Non-pigmented ciliary epithelial cell (primary cell): ENCODE measurements around the gene CTNND2.

ENCODE experiments used
- DNase-seq: peaks from one replicate; pipeline ENCODE4 v3.0.0-alpha.2; 2010; ENCODE audit warnings: low read depth

Gene CTNND2

DNA sequence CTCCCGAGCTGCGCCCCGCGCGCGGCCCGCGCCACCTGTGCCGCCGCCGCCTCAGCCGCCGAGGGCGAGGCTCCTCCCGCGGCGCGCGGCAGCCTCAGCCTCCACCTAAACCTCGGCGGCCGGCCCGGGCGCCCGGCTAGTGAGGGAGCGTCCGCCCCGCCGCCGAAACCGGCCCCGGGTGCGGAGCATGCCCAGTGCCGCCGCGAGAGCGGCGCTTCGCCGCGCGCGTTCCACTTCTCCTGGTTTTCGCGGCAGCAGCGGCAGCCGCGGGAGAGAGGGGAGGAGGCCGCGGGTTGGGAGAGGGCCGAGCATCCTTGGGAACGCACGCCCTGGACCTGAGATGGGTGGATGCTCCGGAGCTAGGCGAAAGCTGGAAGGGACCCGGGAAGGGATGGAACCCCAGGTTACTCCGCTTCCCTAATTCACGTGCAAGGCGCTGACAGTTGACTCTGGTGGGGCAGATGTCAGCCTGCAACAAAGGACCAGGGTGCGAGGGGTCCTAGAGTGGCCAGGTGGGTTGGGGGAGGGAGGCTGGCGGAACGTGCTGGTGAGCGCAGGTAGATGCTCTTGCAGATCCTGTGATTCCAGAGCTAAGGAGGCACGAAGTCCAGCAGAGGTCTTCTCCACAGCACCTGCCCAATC lies at the start of gene CTNND2:
Gene CTNND2 (minus strand): TSS at position 182 of the 642 bp plus-strand sequence. CDS start 593 bp downstream, outside the sequence.
- DNase-seq = no peak

DNA sequence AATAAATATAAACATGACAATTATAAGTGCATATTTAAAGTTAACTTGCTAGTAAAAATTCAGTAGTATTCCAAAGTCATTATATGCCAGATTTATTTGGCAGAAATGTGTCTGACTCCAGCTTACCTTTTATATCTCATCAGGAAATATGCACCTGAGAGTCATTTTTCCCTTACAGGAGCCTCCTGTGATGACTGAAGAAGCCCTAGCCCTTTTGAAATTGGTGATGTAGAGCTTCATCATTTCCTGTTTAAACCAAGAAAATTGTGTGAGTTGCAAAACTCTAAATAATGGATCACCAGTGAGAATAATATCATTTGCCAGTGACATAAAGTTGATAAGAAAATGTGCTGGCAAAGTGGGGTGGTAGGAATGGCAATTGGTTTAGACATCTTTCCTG lies 42.1 kb upstream of the CTNND2 start:
- no peak for DNase-seq

GRCh38 chr5:11941566-11941965 lies 37.3 kb upstream of the CTNND2 start:
- no peak for DNase-seq

DNA sequence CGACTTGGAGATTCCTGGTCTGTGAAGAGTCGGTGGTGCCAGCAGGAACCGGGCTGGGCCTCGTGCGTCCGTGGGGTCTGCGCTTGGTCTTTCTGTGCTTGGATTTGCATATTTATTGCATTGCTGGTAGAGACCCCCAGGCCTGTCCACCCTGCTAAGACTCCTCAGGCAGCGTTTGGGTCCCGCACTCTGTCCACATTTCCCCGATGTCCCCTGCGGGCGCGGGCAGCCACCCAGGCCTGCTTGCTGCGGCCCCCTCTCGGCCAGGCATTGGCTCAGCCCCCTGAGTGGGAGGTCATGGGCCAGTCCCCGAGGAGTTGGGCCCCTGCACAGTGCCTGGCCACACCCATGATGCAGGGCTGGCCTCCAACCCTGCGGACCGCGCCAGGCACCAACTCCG lies 27.4 kb upstream of the CTNND2 start:
- no peak for DNase-seq

DNA sequence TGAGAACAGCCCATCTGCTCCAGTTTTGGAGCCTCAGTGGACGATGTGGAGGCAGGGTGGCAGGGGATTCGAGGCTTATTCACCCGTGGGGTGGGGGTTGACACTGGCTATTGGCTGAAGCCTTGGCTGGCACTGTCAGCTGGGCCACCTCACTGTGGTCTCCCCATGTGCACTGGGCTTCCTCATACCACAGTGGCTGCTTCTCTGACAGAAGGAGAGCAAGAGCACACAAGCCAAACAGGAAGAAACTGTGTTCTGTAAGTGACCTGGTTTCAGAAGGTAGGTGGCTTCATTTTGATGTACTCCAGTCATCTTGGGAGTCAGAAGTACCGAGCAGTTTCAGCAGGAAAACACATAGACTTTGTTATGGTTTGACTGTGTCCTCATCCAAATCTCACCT lies 24.7 kb upstream of the CTNND2 start:
- no peak for DNase-seq

DNA sequence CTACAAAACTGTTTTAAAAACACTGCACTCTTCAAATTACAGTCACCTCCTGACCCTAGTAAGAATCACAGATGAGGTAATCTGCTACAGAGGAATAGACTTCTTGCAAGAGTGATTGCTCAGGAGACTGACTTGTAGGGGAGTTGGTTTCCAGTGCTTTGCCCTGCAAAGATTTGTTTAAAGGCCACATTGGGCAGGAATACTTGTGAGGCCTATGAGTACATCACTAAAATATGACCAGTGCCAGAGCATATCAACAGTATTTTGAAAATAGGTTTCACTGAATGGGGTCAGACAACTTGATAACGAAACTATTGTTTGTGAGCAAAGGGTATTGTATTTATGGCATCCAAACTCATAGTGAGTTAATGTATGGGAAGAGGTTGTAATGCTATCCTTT lies 21.5 kb upstream of the CTNND2 start:
- no peak for DNase-seq

- no peak for DNase-seq
These were observed 18.1 kb upstream of the CTNND2 start for GRCh38 chr5:11922394-11922793.

DNA sequence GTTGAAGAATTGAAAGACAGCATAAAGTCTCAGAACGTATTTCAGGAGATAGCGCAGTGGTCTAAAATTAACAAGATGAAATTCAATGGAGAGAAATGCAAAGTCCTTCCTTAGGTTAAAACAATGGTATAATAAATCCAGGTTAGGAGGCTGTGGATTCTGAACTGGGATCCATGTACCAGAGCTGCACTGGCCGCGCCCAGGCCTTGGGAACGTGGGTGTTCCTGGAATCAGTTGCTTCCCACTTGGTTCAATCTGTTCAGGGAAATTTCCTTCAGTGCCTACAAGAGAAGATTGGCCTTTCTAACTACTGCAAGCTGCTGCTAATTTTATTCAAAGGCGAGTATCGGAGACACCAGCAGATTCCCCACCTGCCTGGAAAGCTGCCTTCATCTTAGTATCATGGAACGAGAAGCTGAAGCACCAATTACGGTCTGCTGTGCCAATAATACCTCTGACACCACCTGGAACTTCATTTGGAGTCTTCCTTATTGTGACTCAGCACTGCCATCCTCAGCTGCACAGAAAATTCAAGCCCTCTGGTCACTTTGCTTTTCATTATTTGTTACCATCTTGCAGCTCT lies 14.3 kb upstream of the CTNND2 start:
- no peak for DNase-seq

DNA sequence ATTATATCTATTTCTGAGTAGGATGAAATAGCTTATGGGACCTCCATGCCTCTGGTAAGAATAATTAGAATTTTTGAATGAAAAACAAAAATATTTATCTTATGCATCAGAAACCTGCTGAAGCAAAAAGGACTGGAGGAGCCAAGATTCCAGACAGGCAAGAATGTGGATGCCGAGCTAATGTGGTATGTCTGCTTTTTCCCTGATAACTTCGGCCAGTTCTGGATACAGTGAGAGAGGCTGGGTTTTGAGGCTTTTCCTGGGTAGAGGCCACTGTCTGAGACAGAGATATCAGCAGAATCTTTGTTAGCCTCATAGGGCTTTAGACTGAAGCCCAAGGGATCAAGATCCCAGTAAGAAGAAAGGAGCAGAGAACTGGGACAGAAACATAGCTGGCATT lies 5.2 kb upstream of the CTNND2 start:
- no peak for DNase-seq

DNA sequence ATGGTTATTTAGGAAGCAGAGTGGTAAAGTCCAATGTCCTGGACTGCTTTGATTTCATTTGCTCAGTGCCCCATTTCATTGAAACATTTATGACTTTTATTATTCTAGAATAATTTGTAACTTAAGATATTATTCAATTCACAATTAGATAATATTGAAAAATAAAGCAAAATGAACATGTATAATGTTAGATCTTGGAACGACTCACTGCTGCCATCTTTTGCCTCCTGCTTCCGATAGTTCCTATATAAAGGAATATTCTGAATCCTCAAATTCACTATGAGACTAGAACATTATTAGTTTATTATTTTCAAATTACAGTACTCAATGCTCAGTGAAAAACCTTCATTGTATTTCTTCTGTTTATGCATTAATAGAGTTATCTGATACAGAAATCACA lies 2.3 kb upstream of the CTNND2 start:
- no peak for DNase-seq

DNA sequence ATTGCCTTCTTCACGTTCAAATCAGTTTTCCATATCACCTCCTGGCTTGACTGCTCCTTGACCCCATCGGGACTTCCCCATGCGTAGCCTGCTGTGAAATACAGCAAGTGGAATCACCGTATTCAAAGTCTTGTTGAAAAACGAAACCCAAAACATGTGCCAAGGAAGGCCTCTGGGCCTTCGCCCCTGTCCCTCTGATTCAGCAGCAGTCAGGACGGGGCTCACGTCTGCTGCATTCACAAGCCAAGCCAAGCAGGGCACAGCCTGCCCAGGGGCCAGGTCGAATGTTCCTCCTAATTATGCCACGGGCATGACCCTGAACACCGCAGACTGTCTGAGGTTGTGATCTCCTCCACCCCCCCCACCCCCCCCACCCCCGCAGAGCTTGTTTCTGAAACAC lies 960 bp upstream of the CTNND2 start:
- DNase-seq = no peak

DNA sequence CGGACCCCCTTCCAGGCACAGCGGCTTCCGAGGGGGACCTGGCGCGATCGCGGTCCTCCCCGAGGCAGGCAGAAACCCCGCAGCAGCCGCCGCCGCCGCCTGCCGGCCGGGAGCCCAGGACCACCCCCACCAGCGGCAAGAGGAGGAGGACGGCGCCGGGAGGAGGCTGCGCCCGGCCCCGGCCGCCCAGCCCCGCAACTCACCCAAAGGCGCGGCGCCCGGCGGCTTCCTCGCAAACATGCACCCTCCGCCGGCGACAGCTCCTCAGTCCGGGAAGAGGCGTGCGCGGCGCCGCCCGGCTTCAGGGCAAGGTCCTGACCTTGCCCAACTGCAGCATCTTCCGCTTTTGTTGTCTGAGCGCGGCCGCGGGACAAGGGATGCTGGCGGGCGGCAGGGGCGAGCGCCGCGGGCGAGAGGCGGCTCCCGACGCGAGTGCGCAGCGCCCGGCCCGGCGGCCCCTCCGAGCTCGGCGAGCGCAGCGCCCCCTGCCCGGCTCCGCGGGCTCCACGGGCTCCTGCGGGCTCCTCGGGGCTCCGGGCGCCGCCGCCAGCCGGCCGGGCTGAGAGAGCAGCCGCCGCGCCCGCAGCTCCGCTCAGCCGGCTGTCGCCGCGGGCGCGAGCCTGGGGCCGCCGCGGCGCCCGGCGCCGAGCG lies 507 bp downstream of the CTNND2 start:
- DNase-seq = no peak

DNA sequence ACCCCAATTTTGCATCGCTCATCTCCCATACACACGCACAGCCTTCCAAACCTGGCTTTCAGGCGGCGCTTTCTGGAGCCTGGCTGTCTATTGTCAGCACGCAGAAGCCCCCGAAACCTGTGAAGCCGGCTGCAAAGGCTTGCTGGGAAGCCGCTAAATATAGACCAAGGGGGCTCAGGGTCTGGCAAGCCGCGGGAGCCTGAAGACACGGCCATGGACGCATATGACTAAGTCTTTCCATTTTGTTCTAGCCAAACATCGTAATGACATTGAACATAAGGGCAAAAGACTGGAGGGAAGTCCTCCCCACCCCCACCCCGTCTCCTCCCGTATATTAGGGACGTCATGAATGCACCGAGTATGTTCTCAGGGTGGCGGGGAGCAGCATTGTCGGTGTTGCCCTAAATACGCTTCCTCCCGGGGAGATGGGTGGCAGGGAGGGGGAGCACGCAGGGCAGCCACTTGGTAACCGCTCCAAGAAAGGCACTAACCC lies 1.1 kb downstream of the CTNND2 start:
- DNase-seq = no peak

DNA sequence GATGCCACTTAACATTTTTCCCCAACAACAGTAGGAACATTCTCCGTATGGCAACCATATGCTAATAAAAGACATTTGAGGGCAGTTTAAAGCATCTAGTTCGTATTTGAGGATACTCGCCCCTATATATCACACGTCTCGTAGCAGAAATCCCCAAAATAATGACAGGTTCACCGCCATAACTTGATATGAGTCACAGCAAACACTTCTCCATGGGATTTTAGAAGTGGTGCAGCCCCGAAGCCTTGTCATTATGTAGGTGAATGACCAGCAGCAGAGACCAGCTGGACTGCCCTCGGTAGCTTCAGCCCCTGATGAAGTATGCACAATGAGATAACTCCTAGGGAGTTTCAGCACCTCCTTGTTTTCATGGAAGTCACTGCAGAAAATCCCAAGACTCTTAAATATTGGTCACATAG lies 2.0 kb downstream of the CTNND2 start:
- no peak for DNase-seq

GRCh38 chr5:11898787-11899186 lies 5.5 kb downstream of the CTNND2 start:
- DNase-seq = no peak

DNA sequence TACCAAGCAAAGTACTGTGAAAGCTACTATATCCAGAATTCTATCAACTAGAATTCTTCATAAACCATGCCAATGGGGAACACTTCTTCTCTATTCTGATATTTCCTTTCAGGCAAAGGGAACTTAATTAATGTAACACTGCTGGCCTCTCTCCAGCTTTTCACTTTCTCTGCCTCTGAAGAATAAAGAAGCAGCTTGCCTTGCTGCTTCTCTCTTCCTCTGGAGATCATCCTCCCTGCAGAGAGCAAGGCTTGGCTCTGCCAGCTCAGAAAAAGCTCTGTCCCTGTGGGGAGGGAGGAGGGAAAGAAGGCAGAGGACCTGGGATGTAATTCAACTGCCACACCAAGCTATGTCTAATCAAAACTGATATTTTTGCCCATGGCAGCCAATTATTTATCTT lies 6.5 kb downstream of the CTNND2 start:
- no peak for DNase-seq

- no peak for DNase-seq
These were observed 9.3 kb downstream of the CTNND2 start for GRCh38 chr5:11894992-11895391.

DNA sequence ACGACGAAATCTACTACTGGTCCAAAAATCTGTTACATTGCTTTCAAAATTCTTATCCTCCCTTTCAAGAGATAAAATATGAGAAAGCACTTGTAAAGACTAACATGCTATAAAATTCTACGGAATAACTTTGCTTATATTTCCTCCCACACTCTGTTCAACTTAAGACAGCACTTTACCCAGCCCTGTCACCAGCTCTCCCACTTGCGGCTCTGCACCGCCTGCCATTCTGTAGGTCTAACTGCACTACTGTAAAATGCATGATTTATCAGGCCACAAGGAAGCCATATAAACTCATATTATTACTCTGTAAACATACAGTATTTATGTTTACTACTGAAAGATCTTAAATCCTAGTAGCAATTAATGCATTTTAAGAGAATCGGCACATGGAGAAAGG lies 11.4 kb downstream of the CTNND2 start:
- DNase-seq = no peak

GRCh38 chr5:11890777-11891176 lies 13.5 kb downstream of the CTNND2 start:
- no peak for DNase-seq

- DNase-seq = no peak
These were observed 16.0 kb downstream of the CTNND2 start for GRCh38 chr5:11888221-11888620.

GRCh38 chr5:11878814-11879213 lies 25.4 kb downstream of the CTNND2 start:
- DNase-seq = no peak

DNA sequence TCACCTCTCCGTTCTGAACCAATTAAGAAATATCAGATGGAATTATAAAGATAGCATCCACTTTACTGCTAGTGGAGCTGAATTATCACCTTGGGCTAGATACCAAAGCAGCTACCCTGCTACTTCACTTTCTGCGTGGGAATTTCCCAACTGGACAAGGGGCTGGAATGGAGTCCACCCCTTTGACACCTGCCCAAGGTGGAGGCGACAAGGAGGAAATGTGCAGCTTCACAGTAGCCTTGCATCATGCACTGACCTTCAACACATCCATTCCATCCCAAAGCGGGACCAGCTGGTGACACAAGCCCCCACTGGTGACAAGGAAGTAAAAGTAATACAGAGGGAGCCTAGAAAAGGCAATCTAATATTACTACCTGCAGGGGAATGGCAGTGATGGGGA lies 30.7 kb downstream of the CTNND2 start:
- no peak for DNase-seq

GRCh38 chr5:11869203-11869602 lies 35.0 kb downstream of the CTNND2 start:
- no peak for DNase-seq

DNA sequence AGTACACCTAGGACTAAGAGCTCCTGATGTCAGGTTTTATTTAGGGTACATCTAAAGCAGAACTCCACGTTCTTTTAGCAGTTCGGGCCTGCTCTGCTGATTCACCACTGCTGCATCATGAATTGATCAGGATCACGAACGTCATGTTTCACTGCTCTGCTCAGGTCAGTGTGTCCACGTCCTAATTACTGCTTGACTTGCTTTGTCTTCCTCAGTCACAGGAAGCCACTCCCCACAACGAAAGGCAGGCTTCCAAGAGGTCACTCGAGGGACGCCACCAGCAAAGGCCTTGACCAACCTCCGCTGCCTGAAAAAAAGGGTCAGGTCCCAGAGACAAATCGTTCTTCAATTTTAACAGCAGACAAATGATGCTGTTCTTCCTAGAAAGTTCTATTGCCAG lies 40.3 kb downstream of the CTNND2 start:
- DNase-seq = no peak
